PC-3 (cell line): ENCODE results near the gene CNTN4. TPM values are rescaled to one million over a fixed set of nuclear protein-coding genes. Genes with fewer than 3 reads are reported as not detected.

ENCODE experiments used
- ATAC-seq: fragments of 200-7000 bp; cut with Tn5 transposase; 2 replicates; pipeline ENCODE4 v1.9.1; 2020; ENCODE audit warnings: mild to moderate bottlenecking, moderate library complexity
- BruUV-seq: library from RNA; stranded (reverse); fragments of 400-500 nt; replicated peaks from 2 replicates; lab custom pipeline; 2021; lab: Mats Ljungman, UMichigan
- CTCF ChIA-PET: fragments of 300-600 bp; sonication (Branson Sonifier 250); formaldehyde crosslinking; loops from one replicate; lab custom pipeline; 2022; ENCODE audit warnings: antibody characterized with exemption; lab: Charles Lee
- POLR2A ChIA-PET: fragments of 300-600 bp; sonication (Branson Sonifier 250); formaldehyde crosslinking; loops from one replicate; lab custom pipeline; 2022; ENCODE audit warnings: antibody characterized with exemption; ENCODE audit not compliant: unreplicated experiment; lab: Charles Lee
- DNase-seq: peaks from one replicate; pipeline ENCODE4 v3.0.0-alpha.2; 2015
- H2AFZ ChIP-seq: fragments of 300-600 bp; sonication (generic); 2 replicates; pipeline ENCODE4 v1.6.0; 2016; ENCODE audit warnings: antibody characterized with exemption, low read length
- H3F3A ChIP-seq: fragments of 300-600 bp; sonication (generic); one replicate; pipeline ENCODE4 v1.6.0; 2017; ENCODE audit warnings: antibody characterized with exemption, low read length, control low read depth, mild to moderate bottlenecking; ENCODE audit not compliant: unreplicated experiment
- H3K27ac ChIP-seq: fragments of 300-600 bp; sonication (generic); 2 replicates; pipeline ENCODE4 v1.5.1; 2016; ENCODE audit warnings: mild to moderate bottlenecking, low read length
- H3K27me3 ChIP-seq: fragments of 300-600 bp; sonication (generic); 2 replicates; pipeline ENCODE4 v1.6.1; 2016; ENCODE audit warnings: low read length, mixed read lengths
- H3K36me3 ChIP-seq: fragments of 300-600 bp; sonication (generic); 2 replicates; pipeline ENCODE4 v1.6.1; 2016; ENCODE audit warnings: low read depth, mixed run types, low read length, mixed read lengths
- H3K4me1 ChIP-seq: fragments of 300-600 bp; sonication (generic); 2 replicates; pipeline ENCODE4 v1.5.1; 2016; ENCODE audit warnings: low read length; ENCODE audit not compliant: insufficient read depth
- H3K4me2 ChIP-seq: fragments of 300-600 bp; sonication (generic); 2 replicates; pipeline ENCODE4 v1.6.0; 2016; ENCODE audit warnings: low read length
- H3K4me3 ChIP-seq: fragments of 300-600 bp; sonication (generic); 2 replicates; pipeline ENCODE4 v1.5.1; 2016; ENCODE audit warnings: mild to moderate bottlenecking, low read length, mixed read lengths
- H3K79me2 ChIP-seq: fragments of 300-600 bp; sonication (generic); 2 replicates; pipeline ENCODE4 v1.6.1; 2017; ENCODE audit warnings: low read length, mixed read lengths
- H3K9ac ChIP-seq: fragments of 300-600 bp; sonication (generic); 2 replicates; pipeline ENCODE4 v1.6.0; 2016; ENCODE audit warnings: mild to moderate bottlenecking, low read length
- H3K9me2 ChIP-seq: fragments of 300-600 bp; sonication (generic); replicated peaks from 2 replicates; pipeline ENCODE4 v1.6.1; 2016; ENCODE audit warnings: mixed run types, low read length, mixed read lengths
- H3K9me3 ChIP-seq: fragments of 300-600 bp; sonication (generic); 2 replicates; pipeline ENCODE4 v1.6.1; 2016; ENCODE audit warnings: low read length, mixed read lengths
- H4K20me1 ChIP-seq: fragments of 300-600 bp; sonication (generic); 2 replicates; pipeline ENCODE4 v1.6.1; 2016; ENCODE audit warnings: low read length, mixed read lengths
- EZH2 ChIP-seq: fragments of 300-600 bp; sonication (generic); IDR thresholded peaks from one replicate; pipeline ENCODE4 v1.6.1; 2017; ENCODE audit warnings: antibody characterized with exemption, mild to moderate bottlenecking, low read length; ENCODE audit not compliant: unreplicated experiment
- EZH2phosphoT487 ChIP-seq: fragments of 300-600 bp; sonication (generic); IDR thresholded peaks from 2 replicates; pipeline ENCODE4 v1.6.1; 2018; ENCODE audit warnings: mild to moderate bottlenecking, antibody characterized with exemption, low read length, borderline replicate concordance
- intact Hi-C: fragments of 100-400 bp; cut with micrococcal nuclease; formaldehyde crosslinking; loops from 2 replicates; pipeline ENCODE4 v1.9.0; 2023
- total RNA-seq: library from RNA; depleted of rRNA; stranded (reverse); fragments of >200 nt; gene quantifications from 2 replicates; pipeline ENCODE4 v1.2.3, GENCODE V29; 2014
- TF ChIP-seq, protein P1 (sequence below): fragments of 300-600 bp; sonication (generic); conservative IDR thresholded peaks from 2 replicates; pipeline ENCODE4 v1.5.1; 2017; ENCODE audit warnings: antibody characterized with exemption, low read depth, mild to moderate bottlenecking, low read length

Gene CNTN4
- total RNA-seq, 1 experiment from 2014 or later, result not detected

GRCh38 chr3:2659896-2660295 is 561.2 kb downstream of the CNTN4 start:
- Histone ChIP-seq H3K36me3 (no peaks in the 10 kb centered on the region), H3K4me2 (no peak overlapping the region), H3K9ac (no peak overlapping the region), H3K4me1 (no peaks in the 10 kb centered on the region), H3K27ac (no peak overlapping the region), H3K9me3 (peaks cover 34% of the 10 kb centered on the region), H2AFZ (no peak overlapping the region), H3K27me3 (no peaks in the 10 kb centered on the region), H3F3A (no peaks in the 10 kb centered on the region), H3K9me2 (no peaks in the 10 kb centered on the region), H3K4me3 (no peak overlapping the region), H4K20me1 (no peaks in the 10 kb centered on the region), H3K79me2 (no peaks in the 10 kb centered on the region)
- ChIA-PET CTCF (no interaction called here), POLR2A (no interaction called here)
- no peak for TF ChIP-seq EZH2
- TF ChIP-seq, protein P1, sequence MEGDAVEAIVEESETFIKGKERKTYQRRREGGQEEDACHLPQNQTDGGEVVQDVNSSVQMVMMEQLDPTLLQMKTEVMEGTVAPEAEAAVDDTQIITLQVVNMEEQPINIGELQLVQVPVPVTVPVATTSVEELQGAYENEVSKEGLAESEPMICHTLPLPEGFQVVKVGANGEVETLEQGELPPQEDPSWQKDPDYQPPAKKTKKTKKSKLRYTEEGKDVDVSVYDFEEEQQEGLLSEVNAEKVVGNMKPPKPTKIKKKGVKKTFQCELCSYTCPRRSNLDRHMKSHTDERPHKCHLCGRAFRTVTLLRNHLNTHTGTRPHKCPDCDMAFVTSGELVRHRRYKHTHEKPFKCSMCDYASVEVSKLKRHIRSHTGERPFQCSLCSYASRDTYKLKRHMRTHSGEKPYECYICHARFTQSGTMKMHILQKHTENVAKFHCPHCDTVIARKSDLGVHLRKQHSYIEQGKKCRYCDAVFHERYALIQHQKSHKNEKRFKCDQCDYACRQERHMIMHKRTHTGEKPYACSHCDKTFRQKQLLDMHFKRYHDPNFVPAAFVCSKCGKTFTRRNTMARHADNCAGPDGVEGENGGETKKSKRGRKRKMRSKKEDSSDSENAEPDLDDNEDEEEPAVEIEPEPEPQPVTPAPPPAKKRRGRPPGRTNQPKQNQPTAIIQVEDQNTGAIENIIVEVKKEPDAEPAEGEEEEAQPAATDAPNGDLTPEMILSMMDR, result no peak
- no peak for TF ChIP-seq EZH2phosphoT487
- DNase-seq, result no peak
- no TSS peak for BruUV-seq
- ATAC-seq, result no peak
- intact Hi-C loops, result no loop called here

GRCh38 chr3:2661078-2661477 is 562.4 kb downstream of the CNTN4 start:
- DNase-seq (no peak), ATAC-seq (no peak)
- Histone ChIP-seq H4K20me1 (no peaks in the 10 kb centered on the region), H3K27me3 (no peaks in the 10 kb centered on the region), H3F3A (no peaks in the 10 kb centered on the region), H3K9me2 (no peaks in the 10 kb centered on the region), H3K27ac (no peak overlapping the region), H3K4me2 (no peak overlapping the region), H3K9me3 (peaks cover 39% of the 10 kb centered on the region), H3K4me1 (no peaks in the 10 kb centered on the region), H3K4me3 (no peak overlapping the region), H3K9ac (no peak overlapping the region), H3K79me2 (no peaks in the 10 kb centered on the region), H2AFZ (no peak overlapping the region), H3K36me3 (no peaks in the 10 kb centered on the region)
- no TSS peak for BruUV-seq
- TF ChIP-seq, protein P1, result no peak
- no peak for TF ChIP-seq EZH2phosphoT487
- TF ChIP-seq EZH2, result no peak
- CTCF ChIA-PET, result no interaction called here
- POLR2A ChIA-PET, result no interaction called here
- intact Hi-C loops, result no loop called here

DNA sequence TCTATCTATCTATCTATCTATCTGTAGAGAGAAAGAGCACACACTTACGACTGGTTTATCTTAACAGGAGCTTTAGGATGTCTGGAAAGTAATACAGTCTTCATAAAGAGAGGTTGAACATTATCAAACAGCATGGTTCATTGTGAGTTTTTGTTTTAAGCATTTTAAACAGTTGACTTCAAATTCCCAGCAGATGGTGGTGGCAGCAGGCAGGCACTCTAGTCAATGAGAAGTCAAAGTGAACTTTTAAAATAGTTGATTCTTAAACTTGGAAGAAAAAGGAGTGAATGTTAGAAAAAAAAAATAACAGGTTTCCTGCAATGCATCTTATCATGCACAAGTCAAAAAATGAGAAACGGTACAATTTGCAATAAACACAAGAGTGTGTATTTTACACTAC is 578.8 kb downstream of the CNTN4 start:
- H3K4me3 ChIP-seq, result no peak overlapping the region
- H3K9me2 ChIP-seq, result no peaks in the 10 kb centered on the region
- no TSS peak for BruUV-seq
- H3K79me2 ChIP-seq, result no peaks in the 10 kb centered on the region
- CTCF ChIA-PET, result no interaction called here
- no peaks in the 10 kb centered on the region for H3K27me3 ChIP-seq
- POLR2A ChIA-PET, result no interaction called here
- no peak overlapping the region for H3K9ac ChIP-seq
- no peaks in the 10 kb centered on the region for H3F3A ChIP-seq
- no peaks in the 10 kb centered on the region for H3K4me1 ChIP-seq
- H3K9me3 ChIP-seq, result peaks cover 8% of the 10 kb centered on the region; the same call in 1 of the 2 replicates
- no peaks in the 10 kb centered on the region for H4K20me1 ChIP-seq
- H2AFZ ChIP-seq, result no peak overlapping the region
- DNase-seq (no peak), ATAC-seq (no peak)
- H3K4me2 ChIP-seq, result no peak overlapping the region
- no peak overlapping the region for H3K27ac ChIP-seq
- TF ChIP-seq, protein P1, result no peak
- TF ChIP-seq EZH2 (no peak), EZH2phosphoT487 (no peak)
- intact Hi-C loops, result no loop called here
- H3K36me3 ChIP-seq, result no peaks in the 10 kb centered on the region
